GM23248 (cell line): ENCODE results near the gene SLC6A19. TPM values are rescaled to one million over a fixed set of nuclear protein-coding genes. Genes with fewer than 3 reads are reported as not detected.

Experiments
- DNase-seq: peaks from one replicate; pipeline ENCODE4 v3.0.0-alpha.2; 2015
- H2AFZ ChIP-seq: fragments of 200-600 bp; sonication (generic); 2 replicates; pipeline ENCODE4 v1.6.1; 2016; ENCODE audit warnings: antibody characterized with exemption
- H3F3A ChIP-seq: fragments of 200-600 bp; sonication (generic); 2 replicates; pipeline ENCODE4 v1.6.1; 2016; ENCODE audit warnings: mild to moderate bottlenecking, antibody characterized with exemption, mixed run types; ENCODE audit not compliant: insufficient read depth
- H3K27ac ChIP-seq: fragments of 200-600 bp; sonication (generic); 2 replicates; pipeline ENCODE4 v1.5.1; 2016; ENCODE audit warnings: mild to moderate bottlenecking
- H3K27me3 ChIP-seq: fragments of 200-600 bp; sonication (generic); replicated peaks from 2 replicates; pipeline ENCODE4 v1.6.1; 2016; ENCODE audit warnings: mild to moderate bottlenecking; ENCODE audit not compliant: insufficient read depth
- H3K36me3 ChIP-seq: fragments of 200-600 bp; sonication (generic); 2 replicates; pipeline ENCODE4 v1.6.1; 2016; ENCODE audit warnings: low read depth, mild to moderate bottlenecking
- H3K4me1 ChIP-seq: fragments of 200-600 bp; sonication (generic); 2 replicates; pipeline ENCODE4 v1.6.1; 2016; ENCODE audit warnings: mild to moderate bottlenecking; ENCODE audit not compliant: insufficient read depth
- H3K4me2 ChIP-seq: fragments of 200-600 bp; sonication (generic); one replicate; pipeline ENCODE4 v1.6.1; 2016; ENCODE audit warnings: mild to moderate bottlenecking; ENCODE audit not compliant: unreplicated experiment
- H3K4me3 ChIP-seq: fragments of 200-600 bp; sonication (generic); 2 replicates; pipeline ENCODE4 v1.5.1; 2016; ENCODE audit warnings: mild to moderate bottlenecking
- H3K79me2 ChIP-seq: fragments of 200-600 bp; sonication (generic); 2 replicates; pipeline ENCODE4 v1.6.1; 2016; ENCODE audit warnings: mild to moderate bottlenecking; ENCODE audit not compliant: insufficient read depth
- H3K9ac ChIP-seq: fragments of 200-600 bp; sonication (generic); 2 replicates; pipeline ENCODE4 v1.6.1; 2016; ENCODE audit warnings: mild to moderate bottlenecking
- H3K9me2 ChIP-seq: fragments of 200-600 bp; sonication (generic); 2 replicates; pipeline ENCODE4 v1.6.1; 2016; ENCODE audit warnings: mixed run types, mild to moderate bottlenecking, moderate library complexity; ENCODE audit not compliant: insufficient read depth
- H3K9me3 ChIP-seq: fragments of 200-600 bp; sonication (generic); one replicate; pipeline ENCODE4 v1.6.1; 2017; ENCODE audit warnings: low read depth
- H4K20me1 ChIP-seq: fragments of 200-600 bp; sonication (generic); 2 replicates; pipeline ENCODE4 v1.6.0; 2016; ENCODE audit not compliant: insufficient read depth
- EZH2 ChIP-seq: fragments of 200-600 bp; sonication (generic); IDR thresholded peaks from 2 replicates; pipeline ENCODE4 v1.6.1; 2018; ENCODE audit warnings: antibody characterized with exemption, mild to moderate bottlenecking; ENCODE audit not compliant: insufficient read depth, poor library complexity, severe bottlenecking
- EZH2phosphoT487 ChIP-seq: fragments of 200-600 bp; sonication (generic); IDR thresholded peaks from 2 replicates; pipeline ENCODE4 v1.6.1; 2018; ENCODE audit warnings: antibody characterized with exemption, moderate library complexity, mild to moderate bottlenecking, low read depth; ENCODE audit not compliant: insufficient read depth
- WGBS, 2 experiments: methylation state at CpG; one replicate each; pipeline ENCODE4 v1.1.6; 2015 to 2017; ENCODE audit warnings: low lambda C conversion rate in 2 of 2, low coverage in 1 of 2; ENCODE audit errors: missing lambda C conversion rate in 2 of 2; 5-methylcytosine and 5-hydroxymethylcytosine counted together
- in situ Hi-C: fragments of 300-500 bp; cut with MboI; formaldehyde crosslinking; loops from 2 replicates; pipeline ENCODE4 v1.15.0; 2020
- polyA plus RNA-seq: library from polyadenylated mRNA; unstranded; fragments of >200 nt; fragmentation: Nextera tagmentation; extraction: Ambion mirVana; gene quantifications from 2 replicates; pipeline ENCODE4 v1.2.1, GENCODE V29; 2016
- total RNA-seq: library from RNA; depleted of rRNA; stranded (reverse); fragments of >200 nt; shearing (Covaris generic); gene quantifications from 2 replicates; pipeline ENCODE4 v1.2.3, GENCODE V29; 2014

SLC6A19 gene
- total and polyA plus RNA-seq, 2 experiments from 2014 or later: not detected

GRCh38 chr5:1261643-1262042, 60.2 kb downstream of the SLC6A19 start:
- Histone ChIP-seq H3K4me2 (no peak overlapping the region), H2AFZ (no peak overlapping the region), H3K9me3 (no peaks in the 10 kb centered on the region), H3K79me2 (no peaks in the 10 kb centered on the region), H3K9ac (no peak overlapping the region), H3K27ac (no peak overlapping the region), H4K20me1 (no peaks in the 10 kb centered on the region), H3K27me3 (no peaks in the 10 kb centered on the region), H3K4me1 (no peaks in the 10 kb centered on the region), H3K4me3 (no peak overlapping the region), H3K9me2 (no peaks in the 10 kb centered on the region), H3K36me3 (no peaks in the 10 kb centered on the region), H3F3A (no peaks in the 10 kb centered on the region)
- TF ChIP-seq EZH2: no peak
- TF ChIP-seq EZH2phosphoT487: no peak
- in situ Hi-C loops: no loop called here
- no peak for DNase-seq
- WGBS, 2 experiments: 30 to 33% methylated on average over 10 of the region's 10 CpGs

DNA sequence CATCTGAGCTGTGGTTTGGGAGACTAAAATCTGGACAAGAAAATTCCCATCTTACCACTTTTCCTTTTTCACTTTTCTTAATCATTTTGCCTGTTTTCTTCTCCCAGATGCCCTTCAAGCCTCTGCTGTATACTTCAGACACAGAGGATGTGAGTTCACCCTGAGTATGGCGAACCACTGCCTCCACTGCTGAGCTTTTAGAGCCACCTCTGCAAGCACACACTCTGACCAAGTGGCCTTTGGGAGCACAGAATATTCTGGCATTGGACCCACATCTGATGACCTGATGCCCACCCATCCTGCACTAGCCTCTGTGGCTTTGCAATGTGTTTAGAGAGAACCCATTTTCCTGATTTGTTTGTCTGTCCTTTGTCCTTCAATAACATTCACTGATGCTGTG, 61.0 kb downstream of the SLC6A19 start:
- DNase-seq: peak; percentile 26
- Histone ChIP-seq H3K27ac (no peak overlapping the region), H3K79me2 (no peaks in the 10 kb centered on the region), H3K36me3 (no peaks in the 10 kb centered on the region), H4K20me1 (no peaks in the 10 kb centered on the region), H3K4me2 (no peak overlapping the region), H2AFZ (no peak overlapping the region), H3F3A (no peaks in the 10 kb centered on the region), H3K9me2 (no peaks in the 10 kb centered on the region), H3K27me3 (no peaks in the 10 kb centered on the region), H3K4me3 (no peak overlapping the region), H3K4me1 (no peaks in the 10 kb centered on the region), H3K9ac (no peak overlapping the region), H3K9me3 (no peaks in the 10 kb centered on the region)
- TF ChIP-seq EZH2 (no peak), EZH2phosphoT487 (no peak)
- in situ Hi-C loops: no loop called here
- 0 to 15% methylated on average over 1 of the region's 1 CpG for WGBS, 2 experiments

- no peaks in the 10 kb centered on the region for H3K9me3 ChIP-seq
- H3K27ac ChIP-seq: no peak overlapping the region
- WGBS, 2 experiments: 63 to 66% methylated on average over 18 of the region's 18 CpGs
- no peaks in the 10 kb centered on the region for H4K20me1 ChIP-seq
- no peak overlapping the region for H2AFZ ChIP-seq
- in situ Hi-C loops: no loop called here
- H3K79me2 ChIP-seq: no peaks in the 10 kb centered on the region
- H3K27me3 ChIP-seq: no peaks in the 10 kb centered on the region
- H3K9ac ChIP-seq: no peak overlapping the region
- no peaks in the 10 kb centered on the region for H3K4me1 ChIP-seq
- TF ChIP-seq EZH2 (no peak), EZH2phosphoT487 (no peak)
- H3K4me2 ChIP-seq: no peak overlapping the region
- H3K4me3 ChIP-seq: no peak overlapping the region
- DNase-seq: no peak
- no peaks in the 10 kb centered on the region for H3F3A ChIP-seq
- H3K36me3 ChIP-seq: no peaks in the 10 kb centered on the region
- H3K9me2 ChIP-seq: no peaks in the 10 kb centered on the region
Measured at GRCh38 chr5:1264211-1264610, 62.8 kb downstream of the SLC6A19 start.

DNA sequence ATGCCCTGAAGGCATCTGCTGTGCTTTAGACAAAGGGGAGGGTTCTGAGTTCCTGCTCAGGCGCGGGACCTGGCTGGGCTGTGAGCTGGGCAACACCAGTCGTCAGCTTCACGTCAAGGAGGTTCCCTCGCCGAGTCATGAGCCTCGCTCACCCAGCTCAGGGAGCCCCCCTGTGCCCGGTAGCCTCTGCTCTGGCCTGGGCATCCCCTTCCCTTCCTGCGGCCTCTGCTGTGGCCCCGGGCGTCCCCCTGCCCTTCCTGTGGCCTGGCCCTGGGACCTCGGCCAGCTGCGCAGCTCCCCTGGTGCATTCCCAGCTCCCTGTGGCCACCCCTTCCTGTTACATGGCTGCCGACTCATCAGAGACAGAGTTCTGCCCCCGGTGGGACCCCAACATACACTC, 63.6 kb downstream of the SLC6A19 start:
- in situ Hi-C loops: no loop called here
- no peak overlapping the region for H2AFZ ChIP-seq
- WGBS, 2 experiments: 58 to 60% methylated on average over 10 to 15 of the region's 15 CpGs

More for the DNA sequence above, 63.6 kb downstream of the SLC6A19 start:
- Histone ChIP-seq H3F3A (no peaks in the 10 kb centered on the region), H3K27me3 (no peaks in the 10 kb centered on the region), H3K4me1 (no peaks in the 10 kb centered on the region), H3K9ac (no peak overlapping the region), H3K79me2 (no peaks in the 10 kb centered on the region), H3K9me2 (no peaks in the 10 kb centered on the region), H3K4me3 (no peak overlapping the region), H3K9me3 (no peaks in the 10 kb centered on the region), H3K27ac (no peak overlapping the region), H3K4me2 (no peak overlapping the region), H3K36me3 (no peaks in the 10 kb centered on the region), H4K20me1 (no peaks in the 10 kb centered on the region)
- TF ChIP-seq EZH2 (no peak), EZH2phosphoT487 (no peak)
- no peak for DNase-seq
